Activated CD4-positive, alpha-beta T cell treated with anti-CD3 and anti-CD28 coated beads, Interleukin-2, amount 50 U/mL, for 24 hours (primary cell): ENCODE data around the gene LHX3.

Source experiments
- DNase-seq, 2 donors: peaks; one replicate each; pipeline ENCODE4 v3.0.0-alpha.2; 2020; ENCODE audit warnings: low read depth in 1 of 2, low spot score in 1 of 2

Gene LHX3

GRCh38 chr9:136209232-136209631, 4.3 kb upstream of the LHX3 start:
- no peak for DNase-seq

- no peak for DNase-seq
Measured at GRCh38 chr9:136208675-136209074, 3.7 kb upstream of the LHX3 start.

GRCh38 chr9:136207616-136208015, 2.7 kb upstream of the LHX3 start:
- DNase-seq: no peak

- no peak for DNase-seq
Measured at GRCh38 chr9:136206602-136207275, 1.8 kb upstream of the LHX3 start.

GRCh38 chr9:136205707-136205992, 722 bp upstream of the LHX3 start:
- no peak for DNase-seq

GRCh38 chr9:136204145-136204805, 653 bp downstream of the LHX3 start:
- no peak for DNase-seq

GRCh38 chr9:136203408-136204144, 1.4 kb downstream of the LHX3 start:
- DNase-seq: no peak

GRCh38 chr9:136202454-136203407, 2.2 kb downstream of the LHX3 start:
- DNase-seq: no peak

- no peak for DNase-seq
Measured at GRCh38 chr9:136201609-136202453, 3.1 kb downstream of the LHX3 start.

GRCh38 chr9:136201174-136201573, 3.8 kb downstream of the LHX3 start:
- no peak for DNase-seq

GRCh38 chr9:136200424-136200823, 4.5 kb downstream of the LHX3 start:
- no peak for DNase-seq

- no peak for DNase-seq
Measured at GRCh38 chr9:136199391-136200288, 5.3 kb downstream of the LHX3 start.

- DNase-seq: no peak
Measured at GRCh38 chr9:136198605-136199083, 6.3 kb downstream of the LHX3 start.

GRCh38 chr9:136197930-136198604, 6.9 kb downstream of the LHX3 start:
- no peak for DNase-seq

GRCh38 chr9:136197084-136197875, 7.6 kb downstream of the LHX3 start:
- DNase-seq: no peak

- no peak for DNase-seq
Measured at GRCh38 chr9:136196404-136197083, 8.4 kb downstream of the LHX3 start.

GRCh38 chr9:136194540-136194939, 10.4 kb downstream of the LHX3 start:
- DNase-seq: no peak
